ENCODE measurements around the gene ETV6. TPM values are rescaled to one million over a fixed set of nuclear protein-coding genes. Genes with fewer than 3 reads are reported as not detected.

Gene ETV6
- total RNA-seq, 1 experiment from 2014 or later = 14.1 TPM

GRCh38 chr12:11881835-11882234, 232.4 kb downstream of the ETV6 start:
- ChIA-PET POLR2A (no interaction called here), CTCF (no interaction called here), RAD21 (ENCODE audit: low non-redundant PET in 1 of 2, low total read pairs in 2 of 2, uncharacterized antibody in 2 of 2, unreplicated experiment in 2 of 2) (no interaction called here)
- intact Hi-C loops (cut with micrococcal nuclease) = no loop called here
- H3K9ac ChIP-seq (ENCODE audit: low read length) = no peak overlapping the region
- ATAC-seq (no peak), DNase-seq (ENCODE audit: low read depth, low spot score) (no peak)
- peaks cover 13 to 38% of the 10 kb centered on the region in 2 experiments for H3K4me1 ChIP-seq (ENCODE audit: control insufficient read depth in 1 of 2, insufficient read depth in 2 of 2, low read length in 2 of 2)
- H3K9me3 ChIP-seq (ENCODE audit: control insufficient read depth in 1 of 2, insufficient read depth in 1 of 2, low read depth in 1 of 2, low read length in 2 of 2) = no peaks in the 10 kb centered on the region
- H3K4me2 ChIP-seq (ENCODE audit: low read length) = no peak overlapping the region
- H4K20me1 ChIP-seq (ENCODE audit: insufficient read depth) = no peaks in the 10 kb centered on the region
- TF ChIP-seq EGR1 (IDR thresholded peaks at IDR 0.05; ENCODE audit: low read depth) (no peak), TCF7L2 (IDR thresholded peaks at IDR 0.05; ENCODE audit: borderline replicate concordance, extremely low read depth, insufficient read depth, insufficient read length) (no peak), CEBPB (IDR thresholded peaks at IDR 0.05; ENCODE audit: low read depth) (no peak), ATF3 (IDR thresholded peaks at IDR 0.05) (no peak), REST (IDR thresholded peaks at IDR 0.05; ENCODE audit: low read depth) (no peak)
- H3K27ac ChIP-seq (ENCODE audit: low read depth, low read length) = no peak overlapping the region
- no TSS peak for BruUV-seq (replicated peaks)
- no peaks in the 10 kb centered on the region for H3K36me3 ChIP-seq (ENCODE audit: control insufficient read depth in 1 of 2, insufficient read depth in 2 of 2, low read length in 2 of 2)
- H3K27me3 ChIP-seq (ENCODE audit: insufficient read depth, low read length) = no peaks in the 10 kb centered on the region
- no peaks in the 10 kb centered on the region for H3K9me2 ChIP-seq (ENCODE audit: insufficient read depth)
- H3K4me3 ChIP-seq (replicated peaks in 1 of 2; ENCODE audit: low read depth in 1 of 2, low read length in 2 of 2) = no peak overlapping the region
- H3K79me2 ChIP-seq (ENCODE audit: insufficient read depth, low read length) = no peaks in the 10 kb centered on the region
- H2AFZ ChIP-seq (ENCODE audit: low read depth, low read length, poor library complexity, severe bottlenecking) = no peak overlapping the region
